DND-41 (cell line): ENCODE results near the gene SGK1.
"Not testable (repeated sequence)": the region's sequence is repeated elsewhere in the genome, so short reads cannot be mapped to it uniquely, and the experiment has no call there.

ENCODE experiments used
- ATAC-seq: fragments of 200-7000 bp; cut with Tn5 transposase; 3 replicates; pipeline ENCODE4 v1.9.1; 2021; ENCODE audit warnings: low read depth; ENCODE audit not compliant: insufficient read depth
- DNase-seq: peaks from one replicate; pipeline ENCODE4 v3.0.0-alpha.2; 2020
- H2AFZ ChIP-seq: 2 replicates; pipeline ENCODE4 v1.6.0; 2012; ENCODE audit warnings: low read depth, low read length
- H3K27ac ChIP-seq: 2 replicates; pipeline ENCODE4 v1.5.1; 2012; ENCODE audit warnings: low read length, inconsistent platforms
- H3K27me3 ChIP-seq: fragments of 200-600 bp; sonication (generic); 2 replicates; pipeline ENCODE4 v1.6.0; 2012; ENCODE audit warnings: low read length, mild to moderate bottlenecking, inconsistent platforms; ENCODE audit not compliant: insufficient read depth, poor library complexity
- H3K36me3 ChIP-seq: 2 replicates; pipeline ENCODE4 v1.5.1; 2012; ENCODE audit warnings: low read length, inconsistent platforms; ENCODE audit not compliant: insufficient read depth
- H3K4me1 ChIP-seq: 2 replicates; pipeline ENCODE4 v1.5.1; 2012; ENCODE audit warnings: mild to moderate bottlenecking, low read length; ENCODE audit not compliant: insufficient read depth
- H3K4me2 ChIP-seq: 2 replicates; pipeline ENCODE4 v1.6.0; 2012; ENCODE audit warnings: mild to moderate bottlenecking, moderate library complexity, low read length, inconsistent platforms; ENCODE audit not compliant: insufficient read depth
- H3K4me3 ChIP-seq, 2 experiments: fragments of 200-600 bp in 1 of 2; shearing (Covaris generic) in 1 of 2; 2 replicates each; pipeline ENCODE4 v1.5.1; 2012 to 2016; ENCODE audit warnings: inconsistent platforms in 2 of 2, low read length in 2 of 2, mild to moderate bottlenecking in 2 of 2, low read depth in 1 of 2, moderate library complexity in 1 of 2
- H3K79me2 ChIP-seq: 2 replicates; pipeline ENCODE4 v1.6.0; 2012; ENCODE audit warnings: low read length, inconsistent platforms; ENCODE audit not compliant: insufficient read depth
- H3K9ac ChIP-seq: 2 replicates; pipeline ENCODE4 v1.6.0; 2012; ENCODE audit warnings: low read depth, mild to moderate bottlenecking, inconsistent platforms, low read length, moderate library complexity
- H3K9me3 ChIP-seq: 2 replicates; pipeline ENCODE4 v1.5.1; 2012; ENCODE audit warnings: low read length, moderate library complexity, mild to moderate bottlenecking, inconsistent platforms; ENCODE audit not compliant: insufficient read depth, severe bottlenecking
- H4K20me1 ChIP-seq: 2 replicates; pipeline ENCODE4 v1.6.0; 2012; ENCODE audit warnings: low read length; ENCODE audit not compliant: insufficient read depth
- CTCF ChIP-seq: IDR thresholded peaks from 2 replicates; pipeline ENCODE4 v1.5.1; 2012; ENCODE audit warnings: borderline replicate concordance, low read length, moderate library complexity, mild to moderate bottlenecking; ENCODE audit not compliant: poor library complexity, severe bottlenecking; ENCODE audit errors: extremely low read depth
- EZH2 ChIP-seq: IDR thresholded peaks from 3 replicates; pipeline ENCODE4 v1.6.1; 2012; ENCODE audit warnings: borderline replicate concordance, low read depth, mild to moderate bottlenecking, moderate library complexity, low read length, inconsistent platforms; ENCODE audit not compliant: severe bottlenecking

Gene SGK1

GRCh38 chr6:134235937-134236751 is 81.8 kb downstream of the SGK1 start:
- H3K4me2 ChIP-seq, result no peak overlapping the region
- TF ChIP-seq EZH2 (no peak), CTCF (no peak)
- no peak overlapping the region for H2AFZ ChIP-seq
- no peak for DNase-seq
- H3K4me3 ChIP-seq, result no peak overlapping the region
- no peaks in the 10 kb centered on the region for H3K27me3 ChIP-seq
- no peak for ATAC-seq
- H3K36me3 ChIP-seq, result no peaks in the 10 kb centered on the region
- no peaks in the 10 kb centered on the region for H3K9me3 ChIP-seq
- no peaks in the 10 kb centered on the region for H4K20me1 ChIP-seq
- peaks cover 11% of the 10 kb centered on the region for H3K4me1 ChIP-seq
- no peak overlapping the region for H3K27ac ChIP-seq
- no peaks in the 10 kb centered on the region for H3K79me2 ChIP-seq
- H3K9ac ChIP-seq, result no peak overlapping the region

- not testable (repeated sequence) for H3K4me1 ChIP-seq, H3K36me3 ChIP-seq, H2AFZ ChIP-seq, DNase-seq, H3K4me3 ChIP-seq, H3K9ac ChIP-seq, H3K27me3 ChIP-seq, H4K20me1 ChIP-seq, H3K9me3 ChIP-seq, H3K79me2 ChIP-seq, H3K27ac ChIP-seq, ATAC-seq, H3K4me2 ChIP-seq
These were observed 82.6 kb downstream of the SGK1 start for GRCh38 chr6:134235334-134235733.

GRCh38 chr6:134233180-134233955 is 84.5 kb downstream of the SGK1 start:
- Histone ChIP-seq H3K9ac (no peak overlapping the region), H2AFZ (no peak overlapping the region), H4K20me1 (no peaks in the 10 kb centered on the region), H3K27me3 (no peaks in the 10 kb centered on the region), H3K79me2 (no peaks in the 10 kb centered on the region), H3K27ac (no peak overlapping the region), H3K4me2 (no peak overlapping the region), H3K4me3 (no peak overlapping the region), H3K36me3 (no peaks in the 10 kb centered on the region), H3K4me1 (no peaks in the 10 kb centered on the region), H3K9me3 (no peaks in the 10 kb centered on the region)
- no peak for DNase-seq
- TF ChIP-seq CTCF, result no peak
- no peak for TF ChIP-seq EZH2
- no peak for ATAC-seq

- DNase-seq, result no peak
- no peaks in the 10 kb centered on the region for H3K79me2 ChIP-seq
- H3K9ac ChIP-seq, result no peak overlapping the region
- no peak overlapping the region for H2AFZ ChIP-seq
- no peaks in the 10 kb centered on the region for H3K27me3 ChIP-seq
- H3K4me3 ChIP-seq, result no peak overlapping the region
- no peaks in the 10 kb centered on the region for H4K20me1 ChIP-seq
- no peaks in the 10 kb centered on the region for H3K36me3 ChIP-seq
- ATAC-seq, result no peak
- no peaks in the 10 kb centered on the region for H3K9me3 ChIP-seq
- TF ChIP-seq CTCF (no peak), EZH2 (no peak)
- no peak overlapping the region for H3K27ac ChIP-seq
- no peaks in the 10 kb centered on the region for H3K4me1 ChIP-seq
- no peak overlapping the region for H3K4me2 ChIP-seq
These were observed 87.0 kb downstream of the SGK1 start for GRCh38 chr6:134230940-134231339.
